Liver (tissue), 9 donors: ENCODE results near the gene DAPP1. TPM values are rescaled to one million over a fixed set of nuclear protein-coding genes. Genes with fewer than 3 reads are reported as not detected.

ENCODE experiments used
- DNase-seq: peaks from one replicate; pipeline ENCODE4 v3.0.0-alpha.2; 2017; ENCODE audit warnings: low spot score
- H3K27ac ChIP-seq, 2 donors: one replicate each; pipeline ENCODE4 v1.7.0; 2013; ENCODE audit warnings: inconsistent platforms in 2 of 2, low read length in 2 of 2, control low read depth in 1 of 2, low read depth in 1 of 2, mild to moderate bottlenecking in 1 of 2
- H3K27me3 ChIP-seq, 4 donors: one replicate each; pipeline versions ENCODE4 v1.6.1 to v1.7.0; 2013; ENCODE audit warnings: low read length in 3 of 4, inconsistent platforms in 1 of 4, mild to moderate bottlenecking in 1 of 4, moderate library complexity in 1 of 4; ENCODE audit not compliant: control insufficient read depth in 4 of 4, insufficient read depth in 4 of 4
- H3K36me3 ChIP-seq, 4 donors: one replicate each; pipeline versions ENCODE4 v1.6.1 to v1.7.0; 2013; ENCODE audit warnings: low read length in 3 of 4, mild to moderate bottlenecking in 3 of 4, low read depth in 1 of 4, moderate library complexity in 1 of 4; ENCODE audit not compliant: control insufficient read depth in 4 of 4, insufficient read depth in 3 of 4
- H3K4me1 ChIP-seq, 4 donors: one replicate each; pipeline versions ENCODE4 v1.6.1 to v1.7.0; 2013; ENCODE audit warnings: low read length in 3 of 4, mild to moderate bottlenecking in 3 of 4, moderate library complexity in 1 of 4; ENCODE audit not compliant: control insufficient read depth in 4 of 4, insufficient read depth in 4 of 4
- H3K4me3 ChIP-seq, 3 donors: one replicate each; pipeline versions ENCODE4 v1.6.1 to v1.7.0; 2013; ENCODE audit warnings: low read length in 3 of 3, control low read depth in 1 of 3, low read depth in 1 of 3, mild to moderate bottlenecking in 1 of 3
- H3K9ac ChIP-seq, 2 donors: one replicate each; pipeline ENCODE4 v1.7.0; 2013; ENCODE audit warnings: low read length in 2 of 2, mild to moderate bottlenecking in 2 of 2, moderate library complexity in 2 of 2, control low read depth in 1 of 2, low read depth in 1 of 2
- H3K9me3 ChIP-seq, 4 donors: one replicate each; pipeline versions ENCODE4 v1.6.1 to v1.7.0; 2013; ENCODE audit warnings: low read length in 3 of 4; ENCODE audit not compliant: control insufficient read depth in 4 of 4
- EGR1 ChIP-seq, 2 donors: IDR thresholded peaks; 2 replicates each; pipeline ENCODE4 v1.6.1; 2016 to 2018; ENCODE audit warnings: antibody characterized with exemption in 2 of 2, low read depth in 2 of 2
- FOXA2 ChIP-seq: IDR thresholded peaks from 2 replicates; pipeline ENCODE4 v1.6.1; 2016; ENCODE audit warnings: antibody characterized with exemption
- GABPA ChIP-seq, 2 donors: IDR thresholded peaks in 1 of 2; conservative IDR thresholded peaks in 1 of 2; 2 replicates each; pipeline ENCODE4 v1.6.1; 2016; ENCODE audit warnings: antibody characterized with exemption in 2 of 2, mild to moderate bottlenecking in 1 of 2, moderate library complexity in 1 of 2
- HNF4A ChIP-seq, 2 donors: conservative IDR thresholded peaks; 2 replicates each; pipeline ENCODE4 v1.6.1; 2016; ENCODE audit warnings: antibody characterized with exemption in 2 of 2, mild to moderate bottlenecking in 2 of 2
- HNF4G ChIP-seq: IDR thresholded peaks from 2 replicates; pipeline ENCODE4 v1.6.1; 2016; ENCODE audit warnings: antibody characterized with exemption
- NR2F2 ChIP-seq: IDR thresholded peaks from 2 replicates; pipeline ENCODE4 v1.6.1; 2016; ENCODE audit warnings: antibody characterized with exemption
- RAD21 ChIP-seq, 2 donors: IDR thresholded peaks; 2 replicates each; pipeline ENCODE4 v1.6.1; 2016; ENCODE audit warnings: antibody characterized with exemption in 2 of 2, mild to moderate bottlenecking in 2 of 2
- RXRA ChIP-seq, 2 donors: IDR thresholded peaks; 2 replicates each; pipeline ENCODE4 v1.6.1; 2017 to 2018; ENCODE audit warnings: antibody characterized with exemption in 2 of 2, mild to moderate bottlenecking in 1 of 2
- SP1 ChIP-seq: IDR thresholded peaks from 2 replicates; pipeline ENCODE4 v1.6.1; 2018; ENCODE audit warnings: antibody characterized with exemption, mild to moderate bottlenecking
- TAF1 ChIP-seq: conservative IDR thresholded peaks from 2 replicates; pipeline ENCODE4 v1.6.1; 2016; ENCODE audit warnings: antibody characterized with exemption, mild to moderate bottlenecking
- YY1 ChIP-seq: IDR thresholded peaks from 2 replicates; pipeline ENCODE4 v1.6.1; 2016; ENCODE audit warnings: antibody characterized with exemption, mild to moderate bottlenecking
- WGBS: extraction: QIAGEN DNeasy Blood & Tissue Kit; methylation state at CpG from one replicate; pipeline ENCODE4 v1.1.7; 2013; 5-methylcytosine and 5-hydroxymethylcytosine counted together
- polyA plus RNA-seq, 2 donors: library from polyadenylated mRNA; stranded (reverse) in 1 of 2; unstranded in 1 of 2; fragments of 200-250 nt in 1 of 2; fragments of >200 nt in 1 of 2; fragmentation: Nextera tagmentation in 1 of 2; extraction: Ambion mirVana in 1 of 2; gene quantifications; one replicate each; pipeline versions ENCODE4 v1.2.1 to v1.2.3, GENCODE V29; 2013 to 2015
- total RNA-seq, 2 donors: library from RNA; depleted of rRNA; stranded (reverse); fragments of >200 nt; gene quantifications; one replicate each; pipeline ENCODE4 v1.2.3, GENCODE V29; 2014
- TF ChIP-seq, protein P1 (sequence below): IDR thresholded peaks from 2 replicates; pipeline ENCODE4 v1.6.1; 2016; ENCODE audit warnings: antibody characterized with exemption
- TF ChIP-seq, protein P2 (sequence below): IDR thresholded peaks from 2 replicates; pipeline ENCODE4 v1.6.1; 2016; ENCODE audit warnings: antibody characterized with exemption
- TF ChIP-seq, protein P3 (sequence below): IDR thresholded peaks from 2 replicates; pipeline ENCODE4 v1.6.1; 2016; ENCODE audit warnings: antibody characterized with exemption, mild to moderate bottlenecking
- TF ChIP-seq, protein P4 (sequence below): fragments of 150-350 bp; IDR thresholded peaks from 2 replicates; pipeline ENCODE4 v1.5.1; 2017; ENCODE audit warnings: improper control_type of control experiment, low read depth, low read length; ENCODE audit not compliant: missing input control
- donor health status: healthy.
- donor health status: healthy.
- donor health status: healthy.
- donor health status: healthy.
- donor health status: healthy.

DAPP1 gene
- total and polyA plus RNA-seq, 4 donors = 0.53 to 4.8 (median 0.91) TPM

- Histone ChIP-seq H3K27me3 (no peaks in the 10 kb centered on the region), H3K36me3 (no peaks in the 10 kb centered on the region), H3K27ac (no peak overlapping the region), H3K4me1 (no peaks in the 10 kb centered on the region), H3K4me3 (no peak overlapping the region), H3K9ac (no peak overlapping the region), H3K9me3 (no peaks in the 10 kb centered on the region)
- DNase-seq = peak; percentile 53
- TF ChIP-seq, protein P1, sequence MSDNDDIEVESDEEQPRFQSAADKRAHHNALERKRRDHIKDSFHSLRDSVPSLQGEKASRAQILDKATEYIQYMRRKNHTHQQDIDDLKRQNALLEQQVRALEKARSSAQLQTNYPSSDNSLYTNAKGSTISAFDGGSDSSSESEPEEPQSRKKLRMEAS = no peak
- TF ChIP-seq GABPA (IDR thresholded peaks at IDR 0.05 in 1 of 2, conservative IDR thresholded peaks at IDR 0.05 in 1 of 2) (no peak), RAD21 (IDR thresholded peaks at IDR 0.05) (peak; percentile 94 to 96), FOXA2 (no peak), NR2F2 (no peak), SP1 (no peak), TAF1 (no peak), YY1 (no peak), HNF4G (peak; percentile 9), HNF4A (conservative IDR thresholded peaks at IDR 0.05) (no peak)
- TF ChIP-seq, protein P2, sequence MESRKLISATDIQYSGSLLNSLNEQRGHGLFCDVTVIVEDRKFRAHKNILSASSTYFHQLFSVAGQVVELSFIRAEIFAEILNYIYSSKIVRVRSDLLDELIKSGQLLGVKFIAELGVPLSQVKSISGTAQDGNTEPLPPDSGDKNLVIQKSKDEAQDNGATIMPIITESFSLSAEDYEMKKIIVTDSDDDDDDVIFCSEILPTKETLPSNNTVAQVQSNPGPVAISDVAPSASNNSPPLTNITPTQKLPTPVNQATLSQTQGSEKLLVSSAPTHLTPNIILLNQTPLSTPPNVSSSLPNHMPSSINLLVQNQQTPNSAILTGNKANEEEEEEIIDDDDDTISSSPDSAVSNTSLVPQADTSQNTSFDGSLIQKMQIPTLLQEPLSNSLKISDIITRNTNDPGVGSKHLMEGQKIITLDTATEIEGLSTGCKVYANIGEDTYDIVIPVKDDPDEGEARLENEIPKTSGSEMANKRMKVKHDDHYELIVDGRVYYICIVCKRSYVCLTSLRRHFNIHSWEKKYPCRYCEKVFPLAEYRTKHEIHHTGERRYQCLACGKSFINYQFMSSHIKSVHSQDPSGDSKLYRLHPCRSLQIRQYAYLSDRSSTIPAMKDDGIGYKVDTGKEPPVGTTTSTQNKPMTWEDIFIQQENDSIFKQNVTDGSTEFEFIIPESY = no peak
- TF ChIP-seq, protein P3, sequence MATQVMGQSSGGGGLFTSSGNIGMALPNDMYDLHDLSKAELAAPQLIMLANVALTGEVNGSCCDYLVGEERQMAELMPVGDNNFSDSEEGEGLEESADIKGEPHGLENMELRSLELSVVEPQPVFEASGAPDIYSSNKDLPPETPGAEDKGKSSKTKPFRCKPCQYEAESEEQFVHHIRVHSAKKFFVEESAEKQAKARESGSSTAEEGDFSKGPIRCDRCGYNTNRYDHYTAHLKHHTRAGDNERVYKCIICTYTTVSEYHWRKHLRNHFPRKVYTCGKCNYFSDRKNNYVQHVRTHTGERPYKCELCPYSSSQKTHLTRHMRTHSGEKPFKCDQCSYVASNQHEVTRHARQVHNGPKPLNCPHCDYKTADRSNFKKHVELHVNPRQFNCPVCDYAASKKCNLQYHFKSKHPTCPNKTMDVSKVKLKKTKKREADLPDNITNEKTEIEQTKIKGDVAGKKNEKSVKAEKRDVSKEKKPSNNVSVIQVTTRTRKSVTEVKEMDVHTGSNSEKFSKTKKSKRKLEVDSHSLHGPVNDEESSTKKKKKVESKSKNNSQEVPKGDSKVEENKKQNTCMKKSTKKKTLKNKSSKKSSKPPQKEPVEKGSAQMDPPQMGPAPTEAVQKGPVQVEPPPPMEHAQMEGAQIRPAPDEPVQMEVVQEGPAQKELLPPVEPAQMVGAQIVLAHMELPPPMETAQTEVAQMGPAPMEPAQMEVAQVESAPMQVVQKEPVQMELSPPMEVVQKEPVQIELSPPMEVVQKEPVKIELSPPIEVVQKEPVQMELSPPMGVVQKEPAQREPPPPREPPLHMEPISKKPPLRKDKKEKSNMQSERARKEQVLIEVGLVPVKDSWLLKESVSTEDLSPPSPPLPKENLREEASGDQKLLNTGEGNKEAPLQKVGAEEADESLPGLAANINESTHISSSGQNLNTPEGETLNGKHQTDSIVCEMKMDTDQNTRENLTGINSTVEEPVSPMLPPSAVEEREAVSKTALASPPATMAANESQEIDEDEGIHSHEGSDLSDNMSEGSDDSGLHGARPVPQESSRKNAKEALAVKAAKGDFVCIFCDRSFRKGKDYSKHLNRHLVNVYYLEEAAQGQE = no peak
- TF ChIP-seq, protein P4, sequence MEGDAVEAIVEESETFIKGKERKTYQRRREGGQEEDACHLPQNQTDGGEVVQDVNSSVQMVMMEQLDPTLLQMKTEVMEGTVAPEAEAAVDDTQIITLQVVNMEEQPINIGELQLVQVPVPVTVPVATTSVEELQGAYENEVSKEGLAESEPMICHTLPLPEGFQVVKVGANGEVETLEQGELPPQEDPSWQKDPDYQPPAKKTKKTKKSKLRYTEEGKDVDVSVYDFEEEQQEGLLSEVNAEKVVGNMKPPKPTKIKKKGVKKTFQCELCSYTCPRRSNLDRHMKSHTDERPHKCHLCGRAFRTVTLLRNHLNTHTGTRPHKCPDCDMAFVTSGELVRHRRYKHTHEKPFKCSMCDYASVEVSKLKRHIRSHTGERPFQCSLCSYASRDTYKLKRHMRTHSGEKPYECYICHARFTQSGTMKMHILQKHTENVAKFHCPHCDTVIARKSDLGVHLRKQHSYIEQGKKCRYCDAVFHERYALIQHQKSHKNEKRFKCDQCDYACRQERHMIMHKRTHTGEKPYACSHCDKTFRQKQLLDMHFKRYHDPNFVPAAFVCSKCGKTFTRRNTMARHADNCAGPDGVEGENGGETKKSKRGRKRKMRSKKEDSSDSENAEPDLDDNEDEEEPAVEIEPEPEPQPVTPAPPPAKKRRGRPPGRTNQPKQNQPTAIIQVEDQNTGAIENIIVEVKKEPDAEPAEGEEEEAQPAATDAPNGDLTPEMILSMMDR = peak; percentile 79
- WGBS = 23% methylated on average over 13 of the region's 13 CpGs
These were observed 8.3 kb upstream of the DAPP1 start for GRCh38 chr4:99808260-99808857.

GRCh38 chr4:99809326-99809725 is 7.3 kb upstream of the DAPP1 start:
- H3K27ac ChIP-seq = no peak overlapping the region
- H3K4me1 ChIP-seq = no peaks in the 10 kb centered on the region
- H3K4me3 ChIP-seq = no peak overlapping the region
- no peaks in the 10 kb centered on the region for H3K27me3 ChIP-seq
- H3K36me3 ChIP-seq = no peaks in the 10 kb centered on the region
- no peaks in the 10 kb centered on the region for H3K9me3 ChIP-seq
- 90% methylated on average over 1 of the region's 1 CpG for WGBS
- H3K9ac ChIP-seq = no peak overlapping the region
- DNase-seq = no peak
- no peak for TF ChIP-seq HNF4A (conservative IDR thresholded peaks at IDR 0.05)
- TF ChIP-seq NR2F2 = no peak
- no peak for TF ChIP-seq GABPA (IDR thresholded peaks at IDR 0.05 in 1 of 2, conservative IDR thresholded peaks at IDR 0.05 in 1 of 2)
- TF ChIP-seq, protein P1 = no peak
- TF ChIP-seq EGR1 (IDR thresholded peaks at IDR 0.05; ENCODE audit: low read depth in 2 of 2) = no peak
- TF ChIP-seq, protein P2 = no peak
- no peak for TF ChIP-seq FOXA2
- TF ChIP-seq RXRA (IDR thresholded peaks at IDR 0.05) = no peak
- TF ChIP-seq, protein P3 = no peak
- TF ChIP-seq HNF4G = no peak
